Sigmoid colon (tissue), 4 donors: Measurements from ENCODE around the gene AMHR2.

ENCODE experiments used
- CTCF ChIP-seq, 4 experiments: fragments of 450-650 bp in 3 of 4; fragments of 200-600 bp in 1 of 4; IDR thresholded peaks; one replicate each; pipeline ENCODE4 v1.5.1; 2016 to 2019; ENCODE audit warnings: antibody characterized with exemption in 4 of 4, mild to moderate bottlenecking in 3 of 4, moderate library complexity in 2 of 4
- EP300 ChIP-seq, 4 donors: sonication (generic); formaldehyde crosslinking; IDR thresholded peaks; one replicate each; pipeline ENCODE4 v1.6.1; 2017; ENCODE audit warnings: antibody characterized with exemption in 4 of 4
- POLR2A ChIP-seq, 2 donors: fragments of 450-650 bp; IDR thresholded peaks; one replicate each; pipeline ENCODE4 v1.6.1; 2016; ENCODE audit warnings: antibody characterized with exemption in 2 of 2, mild to moderate bottlenecking in 2 of 2, moderate library complexity in 2 of 2

- TF ChIP-seq CTCF (IDR thresholded peaks at IDR 0.05) (no peak), POLR2A (IDR thresholded peaks at IDR 0.05) (no peak), EP300 (IDR thresholded peaks at IDR 0.05) (no peak)
Observed at GRCh38 chr12:53378724-53379388, 44.8 kb upstream of the AMHR2 start.
